Stomach (tissue), 4 donors: ENCODE measurements around the gene CMTM7.

ENCODE experiments used
- POLR2AphosphoS5 ChIP-seq, 3 donors: sonication (generic); formaldehyde crosslinking; IDR thresholded peaks; one replicate each; pipeline ENCODE4 v1.6.1; 2016; ENCODE audit warnings: antibody characterized with exemption in 3 of 3
- TF ChIP-seq, protein P1 (sequence below), 7 experiments: fragments of 450-650 bp in 4 of 7; fragments of 200-600 bp in 3 of 7; sonication (generic) in 3 of 7; IDR thresholded peaks; one replicate each; pipeline ENCODE4 v1.5.1; 2016 to 2019; ENCODE audit warnings: antibody characterized with exemption in 7 of 7, control low read depth in 2 of 7, mild to moderate bottlenecking in 1 of 7

DNA sequence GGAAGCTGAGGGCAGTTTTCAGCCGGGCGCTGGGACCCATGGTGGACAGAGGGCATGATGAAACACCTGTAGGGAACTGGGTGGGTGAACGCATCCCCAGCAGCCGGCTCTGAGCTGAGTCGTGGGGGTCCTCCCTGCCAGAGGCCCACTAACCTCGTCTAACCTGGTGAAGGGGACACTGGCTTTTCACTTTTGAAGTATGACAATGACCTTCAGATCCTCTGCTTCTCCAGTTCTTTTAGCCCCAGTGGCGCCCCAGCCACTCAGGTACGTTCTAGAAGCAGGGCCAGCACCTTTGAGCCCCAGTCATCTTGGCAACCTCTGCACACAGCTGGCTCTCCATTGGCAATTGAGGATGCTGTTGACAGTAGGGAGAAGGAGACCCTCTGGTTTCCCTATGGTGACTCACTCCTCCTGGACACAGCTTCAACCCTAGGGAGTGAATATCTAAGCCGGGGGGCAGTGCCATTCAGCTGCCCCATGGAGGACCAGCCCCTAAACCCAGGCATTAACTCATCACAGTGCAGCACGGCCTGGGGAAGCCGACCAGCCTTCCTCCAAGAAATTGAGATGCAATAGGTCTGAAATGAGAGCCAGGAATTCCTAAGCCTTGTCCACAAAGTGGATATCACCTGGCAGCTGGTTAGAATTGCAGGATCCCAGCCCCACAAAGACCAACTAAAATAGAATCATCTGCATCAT is 64.9 kb downstream of the CMTM7 start:
- TF ChIP-seq, protein P1, sequence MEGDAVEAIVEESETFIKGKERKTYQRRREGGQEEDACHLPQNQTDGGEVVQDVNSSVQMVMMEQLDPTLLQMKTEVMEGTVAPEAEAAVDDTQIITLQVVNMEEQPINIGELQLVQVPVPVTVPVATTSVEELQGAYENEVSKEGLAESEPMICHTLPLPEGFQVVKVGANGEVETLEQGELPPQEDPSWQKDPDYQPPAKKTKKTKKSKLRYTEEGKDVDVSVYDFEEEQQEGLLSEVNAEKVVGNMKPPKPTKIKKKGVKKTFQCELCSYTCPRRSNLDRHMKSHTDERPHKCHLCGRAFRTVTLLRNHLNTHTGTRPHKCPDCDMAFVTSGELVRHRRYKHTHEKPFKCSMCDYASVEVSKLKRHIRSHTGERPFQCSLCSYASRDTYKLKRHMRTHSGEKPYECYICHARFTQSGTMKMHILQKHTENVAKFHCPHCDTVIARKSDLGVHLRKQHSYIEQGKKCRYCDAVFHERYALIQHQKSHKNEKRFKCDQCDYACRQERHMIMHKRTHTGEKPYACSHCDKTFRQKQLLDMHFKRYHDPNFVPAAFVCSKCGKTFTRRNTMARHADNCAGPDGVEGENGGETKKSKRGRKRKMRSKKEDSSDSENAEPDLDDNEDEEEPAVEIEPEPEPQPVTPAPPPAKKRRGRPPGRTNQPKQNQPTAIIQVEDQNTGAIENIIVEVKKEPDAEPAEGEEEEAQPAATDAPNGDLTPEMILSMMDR (IDR thresholded peaks at IDR 0.05): no peak
- no peak for TF ChIP-seq POLR2AphosphoS5 (IDR thresholded peaks at IDR 0.05)
